Spinal cord (tissue), 10 donors: ENCODE results near the gene PTN. TPM values are rescaled to one million over a fixed set of nuclear protein-coding genes. Genes with fewer than 3 reads are reported as not detected.
"Not testable (repeated sequence)": the region's sequence is repeated elsewhere in the genome, so short reads cannot be mapped to it uniquely, and the experiment has no call there.

Experiments used
- DNase-seq, 6 donors: peaks; one replicate each; pipeline versions ENCODE4 v3.0.0 to v3.0.0-alpha.2; 2013 to 2015; ENCODE audit warnings: low spot score in 6 of 6, low read depth in 4 of 6
- H3K27ac ChIP-seq: one replicate; pipeline ENCODE4 v1.5.1; 2013; ENCODE audit warnings: low read depth, low read length, control low read depth
- H3K27me3 ChIP-seq: one replicate; pipeline ENCODE4 v1.6.1; 2013; ENCODE audit warnings: low read length; ENCODE audit not compliant: control insufficient read depth, insufficient read depth
- H3K36me3 ChIP-seq: one replicate; pipeline ENCODE4 v1.6.1; 2013; ENCODE audit warnings: low read length; ENCODE audit not compliant: control insufficient read depth, insufficient read depth
- H3K4me1 ChIP-seq: one replicate; pipeline ENCODE4 v1.6.1; 2013; ENCODE audit warnings: low read length; ENCODE audit not compliant: control insufficient read depth, insufficient read depth
- H3K4me3 ChIP-seq: one replicate; pipeline ENCODE4 v1.5.1; 2013; ENCODE audit warnings: low read depth, low read length, control low read depth
- H3K9me3 ChIP-seq: one replicate; pipeline ENCODE4 v1.6.1; 2013; ENCODE audit warnings: low read length; ENCODE audit not compliant: control insufficient read depth, insufficient read depth
- WGBS: methylation state at CpG from one replicate; pipeline ENCODE4 v1.1.5; 2013; ENCODE audit warnings: missing lambda C conversion rate; ENCODE audit not compliant: insufficient coverage; 5-methylcytosine and 5-hydroxymethylcytosine counted together
- polyA plus RNA-seq, 2 donors: library from polyadenylated mRNA; unstranded; fragments of 120-200 nt; gene quantifications; one replicate each; pipeline ENCODE4 v1.2.1, GENCODE V29; 2013; ENCODE audit not compliant: insufficient read length in 2 of 2
- small RNA-seq: library from RNA; depleted of rRNA; stranded (forward); fragments of <200 nt; gene quantifications from one replicate; pipeline ENCODE3, GENCODE V24; 2014; ENCODE audit warnings: low replicate concordance
- total RNA-seq, 2 donors: library from RNA; depleted of rRNA in 1 of 2; stranded (reverse); fragments of 120-200 nt in 1 of 2; fragments of >200 nt in 1 of 2; gene quantifications; one replicate each; pipeline versions ENCODE4 v1.2.3 to v1.2.4, GENCODE V29; 2013 to 2014
- donor health status: healthy.

Gene PTN
- total and polyA plus RNA-seq, 4 donors = 566 to 1,663 (median 1,554) TPM

DNA sequence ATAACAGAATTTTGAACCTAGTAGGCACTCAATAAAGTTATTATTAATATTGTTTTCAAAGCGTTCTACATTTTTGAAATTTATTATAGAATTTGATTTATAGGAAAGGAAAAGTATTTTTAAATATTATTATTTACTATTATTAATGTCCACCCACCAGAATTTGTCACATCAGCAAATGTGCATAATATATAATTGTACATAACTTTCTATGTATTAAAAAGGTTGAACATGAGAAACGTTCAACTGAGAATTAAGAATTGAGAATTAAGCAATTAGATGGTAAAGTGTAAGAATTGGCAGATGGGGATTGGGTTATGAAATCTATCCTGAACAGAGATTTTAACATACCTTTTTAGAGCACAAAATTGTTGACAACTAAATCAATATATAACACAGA is 129.8 kb downstream of the PTN start:
- H3K9me3 ChIP-seq = no peaks in the 10 kb centered on the region
- H3K4me3 ChIP-seq = no peak overlapping the region
- no peaks in the 10 kb centered on the region for H3K27me3 ChIP-seq
- DNase-seq = no peak
- WGBS = no CpG with 5 or more reads among the region's 2 CpGs
- no peaks in the 10 kb centered on the region for H3K36me3 ChIP-seq
- no peak overlapping the region for H3K27ac ChIP-seq
- H3K4me1 ChIP-seq = no peaks in the 10 kb centered on the region

DNA sequence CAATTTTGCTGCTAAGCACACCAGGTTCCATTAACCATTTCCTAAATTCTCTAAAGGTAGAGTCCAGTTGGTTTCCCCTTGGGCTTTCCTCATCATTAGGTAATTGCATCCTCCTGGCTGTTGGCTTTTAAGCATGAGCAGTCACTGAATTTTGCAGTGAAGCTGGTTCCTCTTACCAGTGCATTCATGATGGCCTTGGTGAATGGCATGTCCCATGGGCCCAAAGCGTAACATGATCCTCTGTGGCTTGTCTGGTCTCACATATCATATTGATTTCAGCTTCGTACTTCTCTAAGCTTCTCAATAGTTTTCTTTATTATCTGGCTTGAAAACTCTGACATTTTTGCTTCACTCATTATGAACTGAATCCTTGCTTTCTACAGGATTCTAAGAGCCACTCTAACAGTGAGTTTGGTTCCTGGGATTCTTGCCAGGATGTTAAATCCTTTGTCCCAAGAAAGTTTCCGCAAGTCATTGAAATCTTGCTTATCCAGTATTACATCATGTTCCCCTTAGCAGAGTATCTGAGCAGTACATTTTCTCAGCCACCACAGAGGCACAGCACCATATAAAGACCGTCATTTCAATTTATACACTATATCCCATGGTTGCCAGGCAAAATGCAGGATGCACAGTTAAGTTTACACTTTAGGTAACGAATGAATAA is 134.2 kb downstream of the PTN start:
- Histone ChIP-seq H3K27ac (no peak overlapping the region), H3K4me3 (no peak overlapping the region), H3K9me3 (no peaks in the 10 kb centered on the region), H3K4me1 (no peaks in the 10 kb centered on the region), H3K36me3 (no peaks in the 10 kb centered on the region), H3K27me3 (no peaks in the 10 kb centered on the region)
- 66% methylated on average over 3 of the region's 5 CpGs for WGBS
- peak in 3 of 6 donors; percentile 5 to 32 (median 30) for DNase-seq

DNA sequence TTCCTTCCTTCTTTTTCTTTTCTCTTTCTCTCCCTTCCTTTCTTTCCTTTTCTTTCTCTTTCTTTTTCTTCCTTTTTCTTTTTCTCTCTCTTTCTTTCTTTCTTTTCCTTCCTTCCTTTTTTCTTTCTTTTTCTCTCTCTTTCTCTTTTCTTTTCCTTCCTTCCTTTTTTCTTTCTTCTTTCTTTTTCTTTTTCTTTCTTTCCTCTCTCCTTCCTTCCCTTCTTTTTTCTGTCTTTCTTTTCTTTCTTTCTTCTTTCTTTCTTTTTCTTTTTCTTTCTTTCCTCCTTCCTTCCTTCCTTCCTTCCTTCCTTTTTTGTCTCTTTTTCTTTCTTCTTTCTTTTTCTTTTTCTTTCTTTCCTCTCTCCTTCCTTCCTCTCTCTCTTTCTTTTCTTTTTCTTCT is 136.8 kb downstream of the PTN start:
- H3K36me3 ChIP-seq = no peaks in the 10 kb centered on the region
- H3K27me3 ChIP-seq = no peaks in the 10 kb centered on the region
- no peaks in the 10 kb centered on the region for H3K4me1 ChIP-seq
- H3K9me3 ChIP-seq = no peaks in the 10 kb centered on the region
- no peak overlapping the region for H3K4me3 ChIP-seq
- no peak for DNase-seq
- H3K27ac ChIP-seq = no peak overlapping the region

DNA sequence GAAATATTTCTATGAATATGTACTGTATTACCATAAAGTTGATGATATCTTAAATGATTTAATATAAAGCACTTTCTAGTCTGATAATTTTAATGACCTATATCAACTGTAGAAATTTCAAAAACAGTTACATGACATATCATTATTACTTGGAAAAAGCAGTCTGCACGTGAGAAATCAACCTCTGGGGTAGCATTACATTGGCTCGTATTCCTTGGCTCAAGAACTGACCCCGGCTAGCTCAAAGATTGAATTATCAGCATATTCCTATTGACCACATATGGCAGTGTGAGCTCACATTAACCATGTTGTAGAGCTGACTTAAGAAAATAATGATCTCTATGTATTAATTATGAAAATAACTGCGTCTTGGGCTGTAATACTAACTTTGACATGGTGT is 139.3 kb downstream of the PTN start:
- WGBS = 93% methylated on average over 2 of the region's 4 CpGs
- Histone ChIP-seq H3K4me1 (no peaks in the 10 kb centered on the region), H3K9me3 (no peaks in the 10 kb centered on the region), H3K27me3 (no peaks in the 10 kb centered on the region), H3K36me3 (no peaks in the 10 kb centered on the region), H3K4me3 (no peak overlapping the region), H3K27ac (no peak overlapping the region)
- no peak for DNase-seq

DNA sequence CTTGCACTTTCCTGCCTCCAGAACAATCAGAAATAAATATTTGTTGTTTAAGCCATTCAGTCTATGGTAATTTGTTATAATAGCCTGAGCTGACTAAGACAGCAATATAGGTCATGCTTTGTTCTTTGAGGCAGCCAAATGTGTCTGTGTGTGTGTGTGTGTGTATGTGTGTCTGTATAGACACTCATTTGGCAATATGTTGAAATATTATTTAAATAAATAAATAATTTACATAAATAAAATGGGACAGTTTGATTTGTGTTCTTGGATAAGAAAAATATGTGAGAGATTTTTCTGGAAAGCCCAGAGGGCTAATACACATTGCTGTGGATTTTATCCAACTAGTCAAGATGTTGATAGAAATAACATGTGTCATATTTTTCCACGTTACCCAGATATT is 140.2 kb downstream of the PTN start:
- Histone ChIP-seq H3K27ac (no peak overlapping the region), H3K36me3 (no peaks in the 10 kb centered on the region), H3K4me3 (no peak overlapping the region), H3K4me1 (no peaks in the 10 kb centered on the region), H3K9me3 (no peaks in the 10 kb centered on the region), H3K27me3 (no peaks in the 10 kb centered on the region)
- WGBS = no CpG with 5 or more reads among the region's 1 CpG
- peak in 1 of 6 donors; percentile 29 for DNase-seq

DNA sequence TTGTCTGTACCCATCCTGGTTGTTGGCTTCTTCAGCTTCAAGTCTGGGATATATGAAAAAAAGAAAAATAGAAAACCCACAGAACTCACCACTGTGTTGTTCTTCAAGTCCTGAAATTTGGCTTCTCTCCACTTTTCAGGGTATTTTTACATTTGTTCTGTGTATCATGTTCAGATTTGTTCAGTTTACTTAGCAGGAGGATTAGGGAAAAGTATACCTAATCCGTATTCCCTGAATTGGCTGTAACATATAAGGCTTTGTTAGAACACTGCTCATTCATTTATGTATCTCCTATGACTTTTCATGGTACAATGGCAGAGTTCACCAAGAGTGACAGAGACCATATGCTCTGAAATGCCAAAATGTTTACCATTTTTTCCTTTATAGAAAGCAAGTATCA is 146.9 kb downstream of the PTN start:
- no peaks in the 10 kb centered on the region for H3K36me3 ChIP-seq
- WGBS = no CpG with 5 or more reads among the region's 1 CpG
- no peak for DNase-seq

DNA sequence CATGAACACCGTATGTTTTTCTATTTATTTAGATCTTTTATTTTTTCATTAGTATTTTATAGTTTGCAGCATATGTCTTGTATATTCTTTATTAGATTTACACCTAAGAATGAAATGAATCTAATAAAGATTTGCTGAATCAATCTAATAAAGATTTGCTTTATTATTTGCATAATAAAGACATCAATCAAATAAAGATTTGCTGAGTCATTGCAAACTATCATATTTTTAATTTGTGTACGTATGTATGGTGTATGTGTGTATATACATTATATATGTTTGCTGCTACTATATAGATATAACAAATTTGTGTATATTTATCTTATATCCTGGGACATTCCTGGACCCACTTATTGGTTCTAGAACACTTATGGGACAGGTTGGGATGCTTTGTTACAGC is 147.5 kb downstream of the PTN start:
- no peak for DNase-seq
- Histone ChIP-seq H3K9me3 (no peaks in the 10 kb centered on the region), H3K36me3 (no peaks in the 10 kb centered on the region), H3K27ac (no peak overlapping the region), H3K27me3 (no peaks in the 10 kb centered on the region), H3K4me3 (no peak overlapping the region), H3K4me1 (no peaks in the 10 kb centered on the region)
- WGBS = no CpG with 5 or more reads among the region's 2 CpGs

More for the DNA sequence above, 146.9 kb downstream of the PTN start:
- no peak overlapping the region for H3K27ac ChIP-seq
- no peaks in the 10 kb centered on the region for H3K4me1 ChIP-seq
- H3K27me3 ChIP-seq = no peaks in the 10 kb centered on the region
- no peak overlapping the region for H3K4me3 ChIP-seq
- H3K9me3 ChIP-seq = no peaks in the 10 kb centered on the region

DNA sequence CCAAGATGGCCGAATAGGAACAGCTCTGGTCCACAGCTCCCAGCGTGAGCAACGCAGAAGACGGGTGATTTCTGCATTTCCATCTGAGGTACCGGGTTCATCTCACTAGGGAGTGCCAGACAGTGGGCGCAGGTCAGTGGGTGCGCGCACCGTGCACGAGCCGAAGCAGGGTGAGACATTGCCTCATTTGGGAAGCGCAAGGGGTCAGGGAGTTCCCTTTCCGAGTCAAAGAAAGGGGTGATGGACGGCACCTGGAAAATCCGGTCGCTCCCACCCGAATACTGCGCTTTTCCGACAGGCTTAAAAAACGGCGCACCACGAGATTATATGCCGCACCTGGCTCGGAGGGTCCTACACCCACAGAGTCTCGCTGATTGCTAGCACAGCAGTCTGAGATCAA is 161.9 kb downstream of the PTN start:
- WGBS = 98% methylated on average over 18 of the region's 25 CpGs
- not testable (repeated sequence) for DNase-seq, H3K9me3 ChIP-seq, H3K4me3 ChIP-seq, H3K27ac ChIP-seq, H3K4me1 ChIP-seq, H3K36me3 ChIP-seq, H3K27me3 ChIP-seq

Small RNA genes lying within 50 kb of the gene (small RNA-seq; reads per million reads assigned to genes)
- gene RF00136 = 0.39 reads per million, percentile 44 among the genes with 10 or more reads in this experiment
